CD4-positive, alpha-beta T cell treated with Interferon alpha-2 for 1 hour (primary cell): ENCODE data around the gene ADARB2.

Experiments
- DNase-seq, 2 donors: peaks; one replicate each; pipeline ENCODE4 v3.0.0-alpha.2; 2020 to 2022

Gene ADARB2

GRCh38 chr10:1211844-1212570, 525.3 kb downstream of the ADARB2 start:
- no peak for DNase-seq

- no peak for DNase-seq
Measured at GRCh38 chr10:1210667-1211066, 526.7 kb downstream of the ADARB2 start.

GRCh38 chr10:1209355-1209979, 527.9 kb downstream of the ADARB2 start:
- DNase-seq = no peak

- DNase-seq = no peak
Measured at GRCh38 chr10:1208366-1209311, 528.7 kb downstream of the ADARB2 start.

- no peak for DNase-seq
Measured at GRCh38 chr10:1206601-1207000, 530.7 kb downstream of the ADARB2 start.

GRCh38 chr10:1206101-1206500, 531.2 kb downstream of the ADARB2 start:
- DNase-seq = no peak

- DNase-seq = no peak
Measured at GRCh38 chr10:1205450-1206030, 531.8 kb downstream of the ADARB2 start.

- no peak for DNase-seq
Measured at GRCh38 chr10:1204434-1205326, 532.6 kb downstream of the ADARB2 start.

- DNase-seq = no peak
Measured at GRCh38 chr10:1203704-1204103, 533.6 kb downstream of the ADARB2 start.

GRCh38 chr10:1203216-1203615, 534.1 kb downstream of the ADARB2 start:
- no peak for DNase-seq

GRCh38 chr10:1202343-1202742, 535.0 kb downstream of the ADARB2 start:
- DNase-seq = no peak

GRCh38 chr10:1200866-1201807, 536.2 kb downstream of the ADARB2 start:
- DNase-seq = no peak

GRCh38 chr10:1199897-1200721, 537.2 kb downstream of the ADARB2 start:
- DNase-seq = no peak

GRCh38 chr10:1199345-1199673, 538.0 kb downstream of the ADARB2 start:
- DNase-seq = no peak

- no peak for DNase-seq
Measured at GRCh38 chr10:1198453-1199344, 538.6 kb downstream of the ADARB2 start.

- no peak for DNase-seq
Measured at GRCh38 chr10:1197384-1197783, 539.9 kb downstream of the ADARB2 start.

- no peak for DNase-seq
Measured at GRCh38 chr10:1196656-1197055, 540.7 kb downstream of the ADARB2 start.

GRCh38 chr10:1195828-1196227, 541.5 kb downstream of the ADARB2 start:
- DNase-seq = no peak

GRCh38 chr10:1194161-1194560, 543.2 kb downstream of the ADARB2 start:
- no peak for DNase-seq
